Heart right ventricle (tissue), 16 donors: ENCODE data around the gene MYO1E. TPM values are rescaled to one million over a fixed set of nuclear protein-coding genes. Genes with fewer than 3 reads are reported as not detected.

Experiments
- ATAC-seq, 8 donors: fragments of 200-7000 bp; cut with Tn5 transposase; one replicate each; pipeline ENCODE4 v1.9.1; 2020; ENCODE audit warnings: mild to moderate bottlenecking in 8 of 8, moderate library complexity in 8 of 8, moderate number of reproducible peaks in 1 of 8
- DNase-seq, 2 donors: peaks; one replicate each; pipeline ENCODE4 v3.0.0-alpha.2; 2020
- H3K27ac ChIP-seq, 10 donors: fragments of 200-600 bp; sonication (generic) in 2 of 10; one replicate each; pipeline versions ENCODE4 v1.5.0 to v1.8.0; 2020 to 2022; ENCODE audit warnings: mild to moderate bottlenecking in 3 of 10
- H3K27me3 ChIP-seq, 7 donors: fragments of 200-600 bp; one replicate each; pipeline ENCODE4 v1.8.0; 2021 to 2022; ENCODE audit warnings: mild to moderate bottlenecking in 2 of 7
- H3K36me3 ChIP-seq, 9 donors: fragments of 200-600 bp; sonication (generic) in 1 of 9; one replicate each; pipeline versions ENCODE4 v1.5.0 to v1.8.0; 2020 to 2022; ENCODE audit warnings: mild to moderate bottlenecking in 2 of 9
- H3K4me1 ChIP-seq, 9 donors: fragments of 200-600 bp; sonication (generic) in 1 of 9; one replicate each; pipeline versions ENCODE4 v1.5.0 to v1.8.0; 2020 to 2022; ENCODE audit warnings: mild to moderate bottlenecking in 4 of 9
- H3K4me3 ChIP-seq, 10 donors: fragments of 200-600 bp; sonication (generic) in 2 of 10; one replicate each; pipeline versions ENCODE4 v1.5.0 to v1.8.0; 2020 to 2022; ENCODE audit warnings: mild to moderate bottlenecking in 7 of 10, moderate library complexity in 2 of 10
- H3K9me3 ChIP-seq, 11 donors: fragments of 200-600 bp in 10 of 11; sonication (generic) in 2 of 11; one replicate each; pipeline versions ENCODE4 v1.5.0 to v1.8.0; 2013 to 2022; ENCODE audit warnings: mild to moderate bottlenecking in 2 of 11, control low read depth in 1 of 11, moderate library complexity in 1 of 11
- CTCF ChIP-seq, 9 donors: fragments of 200-600 bp; sonication (generic) in 2 of 9; IDR thresholded peaks; one replicate each; pipeline versions ENCODE4 v1.5.0 to v1.8.0; 2021 to 2022; ENCODE audit warnings: antibody characterized with exemption in 9 of 9, mild to moderate bottlenecking in 5 of 9, moderate library complexity in 1 of 9
- WGBS, 2 donors: extraction: QIAGEN DNeasy Blood & Tissue Kit; methylation state at CpG; one replicate each; pipeline ENCODE4 v1.1.7; 2013; ENCODE audit warnings: inconsistent platforms in 1 of 2; 5-methylcytosine and 5-hydroxymethylcytosine counted together
- intact Hi-C, 10 donors: fragments of 100-400 bp; cut with DNase I; formaldehyde crosslinking; loops; one replicate each; pipeline versions ENCODE4 v1.11.1 to v1.14.2; 2022
- polyA plus RNA-seq, 2 donors: library from polyadenylated mRNA; stranded (reverse); fragments of 200-250 nt; gene quantifications; one replicate each; pipeline ENCODE4 v1.2.3, GENCODE V29; 2013
- total RNA-seq, 10 donors: library from RNA; stranded (reverse); fragmentation: NEBNext Ultra II Directional in 3 of 10; extraction: Animal tissue kit (Norgen Biotek cat#: 25700) in 3 of 10; gene quantifications; one replicate each; pipeline versions ENCODE4 v1.2.1 to v1.2.4, GENCODE V29; 2021 to 2023
- donor health status: Arrhythmogenic right ventricular cardiomyopathy.
- donor health status: ischemic (EF 13 %, LVEDD 7.1; RV severe dilation, severe dysfunction).
- donor health status: healthy with polysubstance abuse.
- donor health status: DM: no; HTN: yes; CAD: no.
- donor health status: DM: no; HTN: no; CAD: no.
- donor health status: ischemic (EF 25% LVEDD 6.9; RV normal size, moderate dysfunction).
- donor health status: ischemic (EF 25% LVEDD 5.7; RV mildly dilated, moderate dysfunction).
- donor health status: healthy.
- donor health status: DM: yes; HTN: yes; CAD: no.
- donor health status: Ischemic cardiomyopathy.
- donor health status: ischemic (EF 35%, LVEDD 5.7; RV mildly dilated, moderate dysfunction).
- donor health status: nonischemic (EF 11% LVEDD 7.7; RV severe dilation, severe dysfunction).
- donor health status: DM: yes; HTN: yes; CAD: no.
- donor health status: PGD.
- donor health status: ischemic (EF 29% LVEDD 5.4; RV normal size, mild dysfunction).
- donor health status: nonischemic (EF 23%, LVEDD 6.1; RV moderate dilation, normal function).

The MYO1E gene
- total and polyA plus RNA-seq, 12 donors: 9.3 to 75.3 (median 27.4) TPM

- intact Hi-C loops: loop anchor here in 7 of 10 donors (5.0 to 10.0 kb wide), 2 partner anchors 318 to 321 kb away; no protein-coding TSS in a partner anchor
- Histone ChIP-seq H3K9me3 (peaks cover 0 to 3% (median 0%) of the 10 kb centered on the region in 11 donors), H3K4me3 (no peak overlapping the region), H3K27ac (peak overlapping the region in 2 of 10 donors; percentile 58 to 69), H3K36me3 (peaks cover 0 to 84% (median 4%) of the 10 kb centered on the region in 9 donors), H3K4me1 (peaks cover 0 to 58% (median 11%) of the 10 kb centered on the region in 9 donors), H3K27me3 (no peaks in the 10 kb centered on the region)
- ATAC-seq (peak in 4 of 8 donors; percentile 6 to 27 (median 20)), DNase-seq (no peak)
- TF ChIP-seq CTCF (IDR thresholded peaks at IDR 0.05): no peak
- WGBS, 2 donors: 86 to 87% methylated on average over 12 of the region's 12 CpGs
Measured at GRCh38 chr15:59174151-59174834, 198.4 kb downstream of the MYO1E start.

GRCh38 chr15:59173194-59173593 is 199.5 kb downstream of the MYO1E start:
- no peak for DNase-seq
- no peak overlapping the region for H3K4me3 ChIP-seq

GRCh38 chr15:59172289-59172901 is 200.3 kb downstream of the MYO1E start:
- Histone ChIP-seq H3K27ac (no peak overlapping the region), H3K9me3 (peaks cover 0 to 3% (median 0%) of the 10 kb centered on the region in 11 donors), H3K4me1 (peaks cover 0 to 59% (median 11%) of the 10 kb centered on the region in 9 donors), H3K27me3 (no peaks in the 10 kb centered on the region), H3K4me3 (no peak overlapping the region), H3K36me3 (peaks cover 0 to 70% (median 4%) of the 10 kb centered on the region in 9 donors)
- intact Hi-C loops: loop anchor here in 7 of 10 donors (5.0 to 10.0 kb wide), 2 partner anchors 320 to 322 kb away; no protein-coding TSS in a partner anchor
- no peak for ATAC-seq
- DNase-seq: no peak
- 97 to 98% methylated on average over 7 of the region's 7 CpGs for WGBS, 2 donors
- TF ChIP-seq CTCF (IDR thresholded peaks at IDR 0.05): no peak

More at GRCh38 chr15:59173194-59173593, 199.5 kb downstream of the MYO1E start:
- Histone ChIP-seq H3K27ac (no peak overlapping the region), H3K36me3 (peaks cover 0 to 76% (median 4%) of the 10 kb centered on the region in 9 donors), H3K9me3 (peaks cover 0 to 3% (median 0%) of the 10 kb centered on the region in 11 donors), H3K4me1 (peaks cover 0 to 65% (median 11%) of the 10 kb centered on the region in 9 donors), H3K27me3 (no peaks in the 10 kb centered on the region)
- intact Hi-C loops: loop anchor here in 7 of 10 donors (5.0 to 10.0 kb wide), 2 partner anchors 319 to 322 kb away; no protein-coding TSS in a partner anchor
- no peak for TF ChIP-seq CTCF (IDR thresholded peaks at IDR 0.05)
- WGBS, 2 donors: 98% methylated on average over 5 of the region's 5 CpGs
- no peak for ATAC-seq

- no peak for TF ChIP-seq CTCF (IDR thresholded peaks at IDR 0.05)
- DNase-seq (no peak), ATAC-seq (no peak)
- Histone ChIP-seq H3K9me3 (peaks cover 0 to 3% (median 0%) of the 10 kb centered on the region in 11 donors), H3K27me3 (no peaks in the 10 kb centered on the region), H3K4me1 (peaks cover 0 to 47% (median 11%) of the 10 kb centered on the region in 9 donors), H3K36me3 (peaks cover 0 to 67% (median 4%) of the 10 kb centered on the region in 9 donors), H3K4me3 (no peak overlapping the region), H3K27ac (peak overlapping the region in 1 of 10 donors; percentile 84)
- intact Hi-C loops: loop anchor here in 7 of 10 donors (5.0 to 10.0 kb wide), 2 partner anchors 321 to 324 kb away; no protein-coding TSS in a partner anchor
- WGBS, 2 donors: 94 to 96% methylated on average over 8 of the region's 8 CpGs
Measured at GRCh38 chr15:59171067-59171397, 201.6 kb downstream of the MYO1E start.
